Neural cell (in vitro differentiated cells): ENCODE measurements around the gene ZDHHC23.

Experiments
- EP300 ChIP-seq: fragments of 450-650 bp; conservative IDR thresholded peaks from 2 replicates; pipeline ENCODE4 v1.6.1; 2014; ENCODE audit warnings: antibody characterized with exemption, mild to moderate bottlenecking, moderate library complexity; ENCODE audit not compliant: poor library complexity, severe bottlenecking
- POLR2AphosphoS5 ChIP-seq: IDR thresholded peaks from 2 replicates; pipeline ENCODE4 v1.6.1; 2012
- SMC3 ChIP-seq: fragments of 450-650 bp; conservative IDR thresholded peaks from 2 replicates; pipeline ENCODE4 v1.6.1; 2014; ENCODE audit warnings: antibody characterized with exemption, mild to moderate bottlenecking, moderate library complexity; ENCODE audit not compliant: poor library complexity
- TF ChIP-seq, protein P1 (sequence below): fragments of 450-650 bp; IDR thresholded peaks from 2 replicates; pipeline ENCODE4 v1.5.1; 2014; ENCODE audit warnings: antibody characterized with exemption, mild to moderate bottlenecking, moderate library complexity; ENCODE audit not compliant: poor library complexity, severe bottlenecking

- TF ChIP-seq, protein P1, sequence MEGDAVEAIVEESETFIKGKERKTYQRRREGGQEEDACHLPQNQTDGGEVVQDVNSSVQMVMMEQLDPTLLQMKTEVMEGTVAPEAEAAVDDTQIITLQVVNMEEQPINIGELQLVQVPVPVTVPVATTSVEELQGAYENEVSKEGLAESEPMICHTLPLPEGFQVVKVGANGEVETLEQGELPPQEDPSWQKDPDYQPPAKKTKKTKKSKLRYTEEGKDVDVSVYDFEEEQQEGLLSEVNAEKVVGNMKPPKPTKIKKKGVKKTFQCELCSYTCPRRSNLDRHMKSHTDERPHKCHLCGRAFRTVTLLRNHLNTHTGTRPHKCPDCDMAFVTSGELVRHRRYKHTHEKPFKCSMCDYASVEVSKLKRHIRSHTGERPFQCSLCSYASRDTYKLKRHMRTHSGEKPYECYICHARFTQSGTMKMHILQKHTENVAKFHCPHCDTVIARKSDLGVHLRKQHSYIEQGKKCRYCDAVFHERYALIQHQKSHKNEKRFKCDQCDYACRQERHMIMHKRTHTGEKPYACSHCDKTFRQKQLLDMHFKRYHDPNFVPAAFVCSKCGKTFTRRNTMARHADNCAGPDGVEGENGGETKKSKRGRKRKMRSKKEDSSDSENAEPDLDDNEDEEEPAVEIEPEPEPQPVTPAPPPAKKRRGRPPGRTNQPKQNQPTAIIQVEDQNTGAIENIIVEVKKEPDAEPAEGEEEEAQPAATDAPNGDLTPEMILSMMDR = no peak
- TF ChIP-seq SMC3 = no peak
- no peak for TF ChIP-seq EP300
- TF ChIP-seq POLR2AphosphoS5 = no peak
Measured at GRCh38 chr3:113908133-113908532, 39.7 kb upstream of the ZDHHC23 start.
